GM12878 (cell line): ENCODE measurements around the gene MYO9B. TPM values are rescaled to one million over a fixed set of nuclear protein-coding genes. Genes with fewer than 3 reads are reported as not detected.

Experiments
- CBX3 ChIP-seq: fragments of 200-600 bp; sonication (generic); IDR thresholded peaks from 2 replicates; pipeline ENCODE4 v1.6.1; 2016; ENCODE audit warnings: low read depth, borderline replicate concordance
- CHD2 ChIP-seq: IDR thresholded peaks from 2 replicates; pipeline ENCODE4 v1.6.1; 2011; ENCODE audit warnings: low read depth, low read length, improper control_type of control experiment, borderline replicate concordance
- CUX1 ChIP-seq: IDR thresholded peaks from 2 replicates; pipeline ENCODE4 v1.6.1; 2012; ENCODE audit warnings: improper control_type of control experiment, low read depth, low read length; ENCODE audit not compliant: insufficient replicate concordance
- SIX5 ChIP-seq: IDR thresholded peaks from 2 replicates; pipeline ENCODE4 v1.6.1; 2011; ENCODE audit warnings: mild to moderate bottlenecking, low read depth, low read length, moderate library complexity; ENCODE audit not compliant: severe bottlenecking
- SMAD5 ChIP-seq: IDR thresholded peaks from 2 replicates; pipeline ENCODE4 v1.6.1; 2016; ENCODE audit warnings: antibody characterized with exemption, low read depth
- TARDBP ChIP-seq: IDR thresholded peaks from 2 replicates; pipeline ENCODE4 v1.6.1; 2016; ENCODE audit warnings: borderline replicate concordance
- polyA plus RNA-seq, 11 experiments: library from polyadenylated mRNA; depleted of rRNA in 4 of 11; unstranded in 6 of 11; stranded (reverse) in 5 of 11; fragments of >200 nt; fragmentation: Nextera tagmentation in 4 of 11; fragmentation: Illumina TruSeq in 1 of 11; extraction: Ambion mirVana in 4 of 11; extraction: Trizol in 1 of 11; gene quantifications; 1 replicate in 1 of 11; 2 replicates in 10 of 11; pipeline versions ENCODE4 v1.2.1 to v1.2.3, GENCODE V29; 2011 to 2016; ENCODE audit warnings: inconsistent platforms in 2 of 11, missing spikeins in 2 of 11, low read depth in 1 of 11
- total RNA-seq, 4 experiments: library from RNA; depleted of rRNA in 3 of 4; stranded (reverse); fragments of >200 nt in 3 of 4; fragmentation: Illumina TruSeq in 1 of 4; extraction: Trizol in 1 of 4; gene quantifications; 2 replicates each; pipeline versions ENCODE4 v1.2.1 to v1.2.3, GENCODE V29; 2013 to 2021

MYO9B gene
- total and polyA plus RNA-seq, 10 of the 15 experiments (the other 5 are each of a cell fraction or from before 2014, with no cell fraction given) = 5.4 to 165 (median 45.8) TPM

GRCh38 chr19:17206736-17207581 lies 131.4 kb downstream of the MYO9B start (continued):
- TF ChIP-seq CUX1 (no peak), SIX5 (no peak), TARDBP (no peak), CBX3 (no peak), SMAD5 (no peak), CHD2 (no peak)
- TF ChIP-seq, all 136 proteins: peak for 0
